Urinary bladder (tissue), 4 donors: Measurements from ENCODE around the gene PAQR4. TPM values are rescaled to one million over a fixed set of nuclear protein-coding genes. Genes with fewer than 3 reads are reported as not detected.

ENCODE experiments used
- DNase-seq: peaks from one replicate; pipeline ENCODE4 v3.0.0-alpha.2; 2015; ENCODE audit errors: extremely low spot score
- H3K27ac ChIP-seq: one replicate; pipeline ENCODE4 v1.5.1; 2013; ENCODE audit warnings: low read depth, mild to moderate bottlenecking, moderate library complexity
- H3K36me3 ChIP-seq: one replicate; pipeline ENCODE4 v1.6.1; 2013; ENCODE audit warnings: mild to moderate bottlenecking, moderate library complexity; ENCODE audit not compliant: insufficient read depth
- H3K4me1 ChIP-seq: one replicate; pipeline ENCODE4 v1.6.1; 2013; ENCODE audit warnings: mild to moderate bottlenecking, moderate library complexity; ENCODE audit not compliant: insufficient read depth
- H3K4me3 ChIP-seq: one replicate; pipeline ENCODE4 v1.5.1; 2013; ENCODE audit warnings: low read depth, low read length
- WGBS: extraction: QIAGEN DNeasy Blood & Tissue Kit; methylation state at CpG from one replicate; pipeline ENCODE4 v1.1.7; 2013; 5-methylcytosine and 5-hydroxymethylcytosine counted together
- polyA plus RNA-seq: library from polyadenylated mRNA; stranded (reverse); fragments of 200-250 nt; gene quantifications from one replicate; pipeline ENCODE4 v1.2.3, GENCODE V29; 2013
- total RNA-seq: library from RNA; depleted of rRNA; stranded (reverse); fragments of >200 nt; gene quantifications from one replicate; pipeline ENCODE4 v1.2.3, GENCODE V29; 2014
- donor health status: healthy with polysubstance abuse.
- donor health status: healthy.

Gene PAQR4
- total and polyA plus RNA-seq, 2 donors, result 4.5 to 5.1 TPM

- Histone ChIP-seq H3K4me3 (peak overlapping the region; percentile 29), H3K27ac (no peak overlapping the region), H3K36me3 (no peaks in the 10 kb centered on the region), H3K4me1 (peaks cover 5% of the 10 kb centered on the region)
- DNase-seq, result no peak
- WGBS, result under 1% methylated on average over 68 of the region's 68 CpGs
These were observed 4.4 kb upstream of the PAQR4 start for GRCh38 chr16:2964475-2965336.

- Histone ChIP-seq H3K4me1 (peaks cover 7% of the 10 kb centered on the region), H3K36me3 (no peaks in the 10 kb centered on the region), H3K27ac (no peak overlapping the region), H3K4me3 (no peak overlapping the region)
- WGBS, result 50% methylated on average over 39 of the region's 39 CpGs
- DNase-seq, result no peak
These were observed 2.9 kb upstream of the PAQR4 start for GRCh38 chr16:2966043-2966807.

- no peak for DNase-seq
- Histone ChIP-seq H3K4me3 (no peak overlapping the region), H3K27ac (no peak overlapping the region), H3K4me1 (peaks cover 7% of the 10 kb centered on the region), H3K36me3 (no peaks in the 10 kb centered on the region)
- WGBS, result 2% methylated on average over 46 of the region's 46 CpGs
These were observed 2.3 kb upstream of the PAQR4 start for GRCh38 chr16:2966808-2967191.

- Histone ChIP-seq H3K4me3 (no peak overlapping the region), H3K27ac (no peak overlapping the region), H3K4me1 (peaks cover 7% of the 10 kb centered on the region), H3K36me3 (no peaks in the 10 kb centered on the region)
- WGBS, result 6% methylated on average over 51 of the region's 51 CpGs
- DNase-seq, result no peak
These were observed 1.9 kb upstream of the PAQR4 start for GRCh38 chr16:2967211-2967631.

GRCh38 chr16:2967721-2968161, 1.4 kb upstream of the PAQR4 start:
- no peaks in the 10 kb centered on the region for H3K36me3 ChIP-seq
- H3K4me1 ChIP-seq, result peaks cover 7% of the 10 kb centered on the region
- no peak overlapping the region for H3K27ac ChIP-seq
- H3K4me3 ChIP-seq, result no peak overlapping the region
- no peak for DNase-seq
- WGBS, result 50% methylated on average over 33 of the region's 33 CpGs

GRCh38 chr16:2968368-2968737, 795 bp upstream of the PAQR4 start:
- no peaks in the 10 kb centered on the region for H3K36me3 ChIP-seq
- no peak overlapping the region for H3K27ac ChIP-seq
- H3K4me3 ChIP-seq, result peak overlapping the region; percentile 74
- no peak for DNase-seq
- H3K4me1 ChIP-seq, result peaks cover 7% of the 10 kb centered on the region
- 18% methylated on average over 18 of the region's 18 CpGs for WGBS

- Histone ChIP-seq H3K36me3 (no peaks in the 10 kb centered on the region), H3K27ac (no peak overlapping the region), H3K4me1 (peaks cover 3% of the 10 kb centered on the region), H3K4me3 (peak overlapping the region; percentile 74)
- 4% methylated on average over 83 of the region's 83 CpGs for WGBS
- DNase-seq, result no peak
These were observed 685 bp downstream of the PAQR4 start for GRCh38 chr16:2969545-2970521.

- 88% methylated on average over 6 of the region's 6 CpGs for WGBS
- no peak overlapping the region for H3K27ac ChIP-seq
- no peaks in the 10 kb centered on the region for H3K36me3 ChIP-seq
- no peak for DNase-seq
- peaks cover 2% of the 10 kb centered on the region for H3K4me1 ChIP-seq
- H3K4me3 ChIP-seq, result no peak overlapping the region
These were observed 1.4 kb downstream of the PAQR4 start for GRCh38 chr16:2970563-2970962.

- WGBS, result 95% methylated on average over 35 of the region's 35 CpGs
- H3K36me3 ChIP-seq, result no peaks in the 10 kb centered on the region
- H3K4me1 ChIP-seq, result peaks cover 2% of the 10 kb centered on the region
- DNase-seq, result no peak
- no peak overlapping the region for H3K4me3 ChIP-seq
- H3K27ac ChIP-seq, result no peak overlapping the region
These were observed 2.2 kb downstream of the PAQR4 start for GRCh38 chr16:2971134-2971984.

GRCh38 chr16:2971985-2972784, 3.0 kb downstream of the PAQR4 start:
- no peak for DNase-seq
- 80% methylated on average over 15 of the region's 15 CpGs for WGBS

GRCh38 chr16:2973093-2973492, 3.9 kb downstream of the PAQR4 start:
- 80% methylated on average over 5 of the region's 5 CpGs for WGBS
- H3K4me3 ChIP-seq, result no peak overlapping the region
- DNase-seq, result no peak
- no peaks in the 10 kb centered on the region for H3K36me3 ChIP-seq
- peaks cover 2% of the 10 kb centered on the region for H3K4me1 ChIP-seq
- H3K27ac ChIP-seq, result no peak overlapping the region

More at GRCh38 chr16:2971985-2972784, 3.0 kb downstream of the PAQR4 start:
- no peak overlapping the region for H3K4me3 ChIP-seq
- no peak overlapping the region for H3K27ac ChIP-seq
- H3K36me3 ChIP-seq, result no peaks in the 10 kb centered on the region
- peaks cover 2% of the 10 kb centered on the region for H3K4me1 ChIP-seq
